ENCODE results near the gene CKMT1A.

- TF ChIP-seq, protein P1, sequence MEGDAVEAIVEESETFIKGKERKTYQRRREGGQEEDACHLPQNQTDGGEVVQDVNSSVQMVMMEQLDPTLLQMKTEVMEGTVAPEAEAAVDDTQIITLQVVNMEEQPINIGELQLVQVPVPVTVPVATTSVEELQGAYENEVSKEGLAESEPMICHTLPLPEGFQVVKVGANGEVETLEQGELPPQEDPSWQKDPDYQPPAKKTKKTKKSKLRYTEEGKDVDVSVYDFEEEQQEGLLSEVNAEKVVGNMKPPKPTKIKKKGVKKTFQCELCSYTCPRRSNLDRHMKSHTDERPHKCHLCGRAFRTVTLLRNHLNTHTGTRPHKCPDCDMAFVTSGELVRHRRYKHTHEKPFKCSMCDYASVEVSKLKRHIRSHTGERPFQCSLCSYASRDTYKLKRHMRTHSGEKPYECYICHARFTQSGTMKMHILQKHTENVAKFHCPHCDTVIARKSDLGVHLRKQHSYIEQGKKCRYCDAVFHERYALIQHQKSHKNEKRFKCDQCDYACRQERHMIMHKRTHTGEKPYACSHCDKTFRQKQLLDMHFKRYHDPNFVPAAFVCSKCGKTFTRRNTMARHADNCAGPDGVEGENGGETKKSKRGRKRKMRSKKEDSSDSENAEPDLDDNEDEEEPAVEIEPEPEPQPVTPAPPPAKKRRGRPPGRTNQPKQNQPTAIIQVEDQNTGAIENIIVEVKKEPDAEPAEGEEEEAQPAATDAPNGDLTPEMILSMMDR (IDR thresholded peaks at IDR 0.05): no peak
- no peak for TF ChIP-seq POLR2A (IDR thresholded peaks at IDR 0.05)
Measured at GRCh38 chr15:43648649-43649429, 44.8 kb upstream of the CKMT1A start, which contains the start of gene CATSPER2.

All from tibial nerve (tissue), 3 donors.